ENCODE measurements around the gene RLN3.

GRCh38 chr19:13984186-13984585, 43.8 kb upstream of the RLN3 start:
- TF ChIP-seq, protein P1, sequence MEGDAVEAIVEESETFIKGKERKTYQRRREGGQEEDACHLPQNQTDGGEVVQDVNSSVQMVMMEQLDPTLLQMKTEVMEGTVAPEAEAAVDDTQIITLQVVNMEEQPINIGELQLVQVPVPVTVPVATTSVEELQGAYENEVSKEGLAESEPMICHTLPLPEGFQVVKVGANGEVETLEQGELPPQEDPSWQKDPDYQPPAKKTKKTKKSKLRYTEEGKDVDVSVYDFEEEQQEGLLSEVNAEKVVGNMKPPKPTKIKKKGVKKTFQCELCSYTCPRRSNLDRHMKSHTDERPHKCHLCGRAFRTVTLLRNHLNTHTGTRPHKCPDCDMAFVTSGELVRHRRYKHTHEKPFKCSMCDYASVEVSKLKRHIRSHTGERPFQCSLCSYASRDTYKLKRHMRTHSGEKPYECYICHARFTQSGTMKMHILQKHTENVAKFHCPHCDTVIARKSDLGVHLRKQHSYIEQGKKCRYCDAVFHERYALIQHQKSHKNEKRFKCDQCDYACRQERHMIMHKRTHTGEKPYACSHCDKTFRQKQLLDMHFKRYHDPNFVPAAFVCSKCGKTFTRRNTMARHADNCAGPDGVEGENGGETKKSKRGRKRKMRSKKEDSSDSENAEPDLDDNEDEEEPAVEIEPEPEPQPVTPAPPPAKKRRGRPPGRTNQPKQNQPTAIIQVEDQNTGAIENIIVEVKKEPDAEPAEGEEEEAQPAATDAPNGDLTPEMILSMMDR (conservative IDR thresholded peaks at IDR 0.05; ENCODE audit: low read depth, low read length), result no peak
- TF ChIP-seq EZH2 (IDR thresholded peaks at IDR 0.05; ENCODE audit: borderline replicate concordance, low read depth, low read length, poor library complexity, severe bottlenecking), result no peak

Data from A673 (cell line).